A549 (cell line): Measurements from ENCODE around the gene PKN2. TPM values are rescaled to one million over a fixed set of nuclear protein-coding genes. Genes with fewer than 3 reads are reported as not detected.

Experiments
- ATAC-seq, 2 experiments: fragments of 200-7000 bp in 1 of 2; fragments of >200 bp in 1 of 2; cut with Nextera tagmentation in 1 of 2; cut with Tn5 transposase in 1 of 2; 3 replicates each; pipeline versions ENCODE4 v1.8.0 to v1.9.1; 2018 to 2020; ENCODE audit warnings: mild to moderate bottlenecking in 1 of 2, moderate library complexity in 1 of 2
- CTCF ChIA-PET: fragments of 300-600 bp; sonication (Branson Sonifier 250); formaldehyde crosslinking; extraction: SDS; loops from one replicate; lab custom pipeline; 2021; ENCODE audit warnings: antibody characterized with exemption, inconsistent platforms; lab: Yijun Ruan, JAX
- POLR2A ChIA-PET: fragments of 350-600 bp; formaldehyde crosslinking; extraction: SDS; loops from one replicate; lab custom pipeline; 2021; ENCODE audit warnings: antibody characterized with exemption, inconsistent platforms; lab: Yijun Ruan, JAX
- DNase-seq, 2 experiments: peaks; one replicate each; pipeline versions ENCODE4 v3.0.0 to v3.0.0-alpha.2; 2011 to 2016; ENCODE audit warnings: low read depth in 1 of 2, low spot score in 1 of 2
- FAIRE-seq: peaks from 2 replicates; lab custom pipeline; 2011; peaks lifted over from hg19 to GRCh38; lab: Jason Lieb, UNC
- H3K27ac ChIP-seq, 2 experiments: fragments of >200 bp; sonication (Bioruptor Twin); formaldehyde crosslinking; 3 replicates each; pipeline ENCODE4 v1.5.1; 2016 to 2017
- H3K4me1 ChIP-seq: fragments of >200 bp; sonication (Bioruptor Twin); formaldehyde crosslinking; 3 replicates; pipeline ENCODE4 v1.6.1; 2016
- H3K4me2 ChIP-seq: fragments of >200 bp; sonication (Bioruptor Twin); formaldehyde crosslinking; 3 replicates; pipeline ENCODE4 v1.6.1; 2016
- H3K4me3 ChIP-seq: fragments of >200 bp; sonication (Bioruptor Twin); formaldehyde crosslinking; 3 replicates; pipeline ENCODE4 v1.5.1; 2016
- H3K9me3 ChIP-seq: fragments of >200 bp; sonication (Bioruptor Twin); formaldehyde crosslinking; 3 replicates; pipeline ENCODE4 v1.6.1; 2016
- EHMT2 ChIP-seq: fragments of 200-600 bp; sonication (generic); IDR thresholded peaks from 2 replicates; pipeline ENCODE4 v1.6.1; 2016; ENCODE audit warnings: antibody characterized with exemption, low read depth, mild to moderate bottlenecking, moderate library complexity
- HMGXB4 ChIP-seq: fragments of 250-450 bp; sonication (Bioruptor Pico); IDR thresholded peaks from 2 replicates; pipeline ENCODE4 v1.5.0; 2021; ENCODE audit warnings: mild to moderate bottlenecking, moderate library complexity, borderline replicate concordance
- JUN ChIP-seq, 2 experiments: fragments of >200 bp; sonication (Bioruptor Twin); formaldehyde crosslinking; IDR thresholded peaks; 2 replicates in 1 of 2; 3 replicates in 1 of 2; pipeline ENCODE4 v1.6.1; 2016 to 2017
- JUNB ChIP-seq: fragments of >200 bp; sonication (Bioruptor Twin); formaldehyde crosslinking; IDR thresholded peaks from 2 replicates; pipeline ENCODE4 v1.6.1; 2016
- MYC ChIP-seq: IDR thresholded peaks from 2 replicates; pipeline ENCODE4 v1.6.1; 2012; ENCODE audit warnings: mild to moderate bottlenecking, inconsistent platforms, low read length, improper control_type of control experiment, borderline replicate concordance
- NFE2L2 ChIP-seq: fragments of 150-350 bp; conservative IDR thresholded peaks from 2 replicates; pipeline ENCODE4 v1.6.1; 2014; ENCODE audit warnings: low read length
- NR3C1 ChIP-seq: fragments of >200 bp; sonication (Bioruptor Twin); formaldehyde crosslinking; IDR thresholded peaks from 3 replicates; pipeline ENCODE4 v1.6.1; 2017
- PBX3 ChIP-seq: IDR thresholded peaks from 2 replicates; pipeline ENCODE4 v1.6.1; 2012
- POLR2AphosphoS2 ChIP-seq: conservative IDR thresholded peaks from 2 replicates; pipeline ENCODE4 v1.6.1; 2012; ENCODE audit warnings: low read length, improper control_type of control experiment, inconsistent platforms
- RARB ChIP-seq: fragments of 250-450 bp; sonication (Bioruptor Pico); IDR thresholded peaks from 2 replicates; pipeline ENCODE4 v1.8.0; 2021; ENCODE audit warnings: mild to moderate bottlenecking, moderate library complexity
- RCOR1 ChIP-seq: fragments of 150-350 bp; IDR thresholded peaks from 2 replicates; pipeline ENCODE4 v1.6.1; 2014; ENCODE audit warnings: antibody characterized with exemption, low read length, low read depth
- RFX5 ChIP-seq: fragments of 450-650 bp; IDR thresholded peaks from 2 replicates; pipeline ENCODE4 v1.7.1; 2014; ENCODE audit warnings: antibody characterized with exemption, mild to moderate bottlenecking, moderate library complexity
- RNF2 ChIP-seq: fragments of 200-600 bp; sonication (generic); IDR thresholded peaks from 2 replicates; pipeline ENCODE4 v1.6.1; 2016; ENCODE audit warnings: low read depth, mild to moderate bottlenecking, antibody characterized with exemption, moderate library complexity, borderline replicate concordance
- TFCP2L1 ChIP-seq: fragments of 250-450 bp; sonication (Bioruptor Pico); IDR thresholded peaks from 2 replicates; pipeline ENCODE4 v1.5.0; 2021; ENCODE audit warnings: mild to moderate bottlenecking
- ZC3H11A ChIP-seq: fragments of 450-650 bp; IDR thresholded peaks from 2 replicates; pipeline ENCODE4 v1.6.1; 2014; ENCODE audit warnings: antibody characterized with exemption, mild to moderate bottlenecking
- WGBS: methylation state at CpG from one replicate; pipeline ENCODE4 v1.1.6; 2017; ENCODE audit errors: missing lambda C conversion rate; 5-methylcytosine and 5-hydroxymethylcytosine counted together
- polyA plus RNA-seq, 4 experiments: library from polyadenylated mRNA; depleted of rRNA in 3 of 4; stranded (reverse); fragments of >200 nt; fragmentation: RNase III in 1 of 4; extraction: RNeasy Plus Mini Kit Qiagen cat#74134 plus additional on column Dnase treatment in 1 of 4; gene quantifications; 2 replicates in 3 of 4; 3 replicates in 1 of 4; pipeline ENCODE4 v1.2.3, GENCODE V29; 2011 to 2017
- TF ChIP-seq, protein P1 (sequence below): fragments of 150-350 bp; IDR thresholded peaks from 2 replicates; pipeline ENCODE4 v1.6.1; 2014; ENCODE audit warnings: low read depth, mild to moderate bottlenecking, low read length
- TF ChIP-seq, protein P2 (sequence below): fragments of >200 bp; sonication (Bioruptor Twin); formaldehyde crosslinking; IDR thresholded peaks from 2 replicates; pipeline ENCODE4 v1.6.1; 2016

The PKN2 gene
- polyA plus RNA-seq, 2 of the 4 experiments (the other 2 are of a cell fraction): 14.4 to 39.6 TPM

DNA sequence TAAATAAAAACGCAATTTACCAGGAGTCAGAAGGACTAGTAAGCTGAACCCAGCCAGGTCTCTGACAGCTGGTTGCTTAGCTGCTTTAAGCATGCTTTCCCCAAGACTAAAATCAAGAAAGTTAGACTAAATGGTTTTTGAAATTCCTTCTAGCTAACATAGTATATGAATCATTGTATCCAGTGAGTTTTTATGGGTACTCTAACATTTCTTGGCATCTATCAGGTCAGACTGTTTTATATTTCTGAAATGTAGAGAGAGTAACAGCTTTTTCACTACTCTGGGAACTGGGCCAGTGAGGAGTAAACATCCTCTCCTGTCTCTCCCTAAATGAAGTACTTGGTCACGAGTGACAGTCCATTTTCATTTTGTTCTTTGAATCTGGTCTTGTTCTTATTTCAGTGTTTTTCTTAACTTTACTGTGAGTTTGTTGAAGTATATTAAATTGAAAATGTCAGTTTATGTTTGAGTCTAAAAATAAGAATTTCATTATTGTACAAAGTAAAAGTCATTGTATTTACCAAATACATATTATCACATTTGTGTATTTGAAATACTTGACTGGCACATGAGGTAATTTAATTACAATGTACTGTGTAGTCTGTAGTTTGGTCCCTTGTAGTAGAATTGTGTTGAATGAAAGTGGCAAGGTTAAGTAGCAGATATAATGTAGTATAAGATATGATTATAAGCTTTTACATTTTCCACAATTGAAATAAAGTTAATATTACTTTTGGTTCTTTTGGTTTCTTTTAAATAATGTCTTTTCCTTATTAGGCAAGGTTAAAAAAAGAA is 47.6 kb downstream of the PKN2 start:
- DNase-seq (peak; percentile 3 to 4), ATAC-seq (peak; percentile 47 to 63; a peak in 2 of 6 replicates), FAIRE-seq (no peak)
- no peak overlapping the region for H3K27ac ChIP-seq
- 0 out of 3 replicates have a peak, but pooled peaks cover 2% of the 10 kb centered on the region for H3K9me3 ChIP-seq
- TF ChIP-seq, protein P1, sequence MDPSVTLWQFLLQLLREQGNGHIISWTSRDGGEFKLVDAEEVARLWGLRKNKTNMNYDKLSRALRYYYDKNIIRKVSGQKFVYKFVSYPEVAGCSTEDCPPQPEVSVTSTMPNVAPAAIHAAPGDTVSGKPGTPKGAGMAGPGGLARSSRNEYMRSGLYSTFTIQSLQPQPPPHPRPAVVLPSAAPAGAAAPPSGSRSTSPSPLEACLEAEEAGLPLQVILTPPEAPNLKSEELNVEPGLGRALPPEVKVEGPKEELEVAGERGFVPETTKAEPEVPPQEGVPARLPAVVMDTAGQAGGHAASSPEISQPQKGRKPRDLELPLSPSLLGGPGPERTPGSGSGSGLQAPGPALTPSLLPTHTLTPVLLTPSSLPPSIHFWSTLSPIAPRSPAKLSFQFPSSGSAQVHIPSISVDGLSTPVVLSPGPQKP: no peak
- TF ChIP-seq, protein P2, sequence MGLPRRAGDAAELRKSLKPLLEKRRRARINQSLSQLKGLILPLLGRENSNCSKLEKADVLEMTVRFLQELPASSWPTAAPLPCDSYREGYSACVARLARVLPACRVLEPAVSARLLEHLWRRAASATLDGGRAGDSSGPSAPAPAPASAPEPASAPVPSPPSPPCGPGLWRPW: no peak
- TF ChIP-seq NFE2L2 (no peak), HMGXB4 (no peak), NR3C1 (no peak), POLR2AphosphoS2 (no peak), JUN (IDR thresholded peaks at IDR 0.05) (no peak), JUNB (no peak), EHMT2 (no peak), TFCP2L1 (CRISPR knock-in tag) (no peak), RFX5 (no peak), MYC (no peak), PBX3 (no peak), RARB (CRISPR knock-in tag) (no peak)
- H3K4me3 ChIP-seq: no peak overlapping the region
- 20% methylated on average over 2 of the region's 2 CpGs for WGBS
- ChIA-PET CTCF (no interaction called here), POLR2A (interaction anchor here (0.5 to 1.3 kb wide), 2 partner anchors 9 to 47 kb away, joined by 3 to 4 read pairs; partner anchors contain the start of gene PKN2)
- peak overlapping the region; percentile 53 for H3K4me2 ChIP-seq
- H3K4me1 ChIP-seq: peaks cover 17% of the 10 kb centered on the region

DNA sequence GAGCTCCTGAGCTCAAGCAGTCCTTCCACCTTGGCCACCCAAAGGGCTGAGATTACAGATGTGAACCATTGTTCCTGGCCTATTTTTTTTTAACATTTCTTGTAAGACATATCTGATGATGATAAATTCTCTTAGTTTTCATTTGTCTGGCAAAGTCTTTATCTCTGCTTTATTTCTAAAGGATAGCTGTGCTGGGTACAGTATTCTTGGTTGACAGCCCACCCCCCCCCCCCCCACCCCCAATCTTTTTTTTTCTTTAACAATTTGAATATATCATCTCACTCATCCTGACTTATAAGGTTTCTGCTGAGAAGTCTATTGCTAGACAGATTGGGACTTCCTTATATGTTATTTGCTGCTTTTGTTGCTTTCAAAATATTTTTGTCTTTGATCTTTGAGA is 51.3 kb downstream of the PKN2 start:
- no peak for FAIRE-seq
- POLR2A ChIA-PET: no interaction called here
- TF ChIP-seq RNF2 (no peak), HMGXB4 (no peak), RCOR1 (no peak), ZC3H11A (no peak), PBX3 (no peak), EHMT2 (no peak), MYC (no peak)
- TF ChIP-seq, all 56 proteins: peak for 0
- Histone ChIP-seq H3K9me3 (0 out of 3 replicates have a peak, but pooled peaks cover 2% of the 10 kb centered on the region), H3K27ac (no peak overlapping the region), H3K4me1 (peaks cover 21% of the 10 kb centered on the region), H3K4me3 (no peak overlapping the region), H3K4me2 (no peak overlapping the region)
- CTCF ChIA-PET: interaction anchor here (0.7 kb wide), 1 partner anchor 50 kb away, joined by 3 read pairs; no protein-coding TSS in a partner anchor
- ATAC-seq (no peak), DNase-seq (no peak)
